ENCODE results near the gene PTGDR. TPM values are rescaled to one million over a fixed set of nuclear protein-coding genes. Genes with fewer than 3 reads are reported as not detected.

PTGDR gene
- total and polyA plus RNA-seq, 10 of the 15 experiments (the other 5 are each of a cell fraction or from before 2014, with no cell fraction given), result not detected

DNA sequence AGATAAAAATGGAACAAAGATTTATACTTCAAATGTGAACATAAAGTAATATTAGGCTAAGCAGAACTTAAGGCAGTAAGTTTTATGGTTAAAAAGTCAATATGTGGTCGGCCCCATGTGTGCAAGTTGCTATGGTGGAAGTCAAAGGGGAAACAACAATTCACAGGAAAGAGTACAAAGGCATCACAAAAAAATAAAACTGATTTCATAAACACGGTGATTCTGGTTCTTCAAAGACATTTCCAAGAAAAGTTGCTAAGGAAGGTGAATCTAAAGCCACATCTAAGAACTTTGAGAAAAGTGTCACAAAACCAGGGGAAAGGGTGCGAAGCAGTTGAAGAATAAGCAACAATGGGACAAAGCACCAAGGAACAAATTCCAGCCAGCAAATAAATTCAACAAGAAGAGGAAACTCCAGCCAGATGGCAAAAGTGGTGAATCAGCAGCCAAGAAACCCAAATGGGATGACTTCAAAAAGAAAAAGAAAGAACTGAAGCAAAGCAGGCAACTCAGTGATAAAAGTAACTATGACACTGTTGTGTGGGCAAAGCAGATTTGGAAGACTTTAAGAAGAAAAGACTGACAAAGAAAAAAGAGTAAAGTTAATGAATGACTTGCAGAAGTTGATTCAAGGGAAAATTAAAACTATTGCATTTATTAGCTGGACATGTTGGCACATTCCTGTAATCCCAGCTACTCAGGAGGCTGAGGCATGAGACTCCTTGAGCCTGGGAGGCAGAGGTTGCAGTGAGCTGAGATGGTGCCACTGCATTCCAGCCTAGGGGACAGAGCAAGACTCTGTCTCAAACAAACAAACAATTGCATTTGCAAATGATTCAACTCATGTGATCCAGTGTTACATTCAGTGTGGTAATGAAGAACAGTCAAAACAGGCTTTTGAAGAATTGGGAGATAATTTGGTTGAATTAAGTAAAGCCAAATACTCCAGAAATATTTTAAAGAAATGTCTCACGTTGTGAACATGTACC, 19.5 kb downstream of the PTGDR start:
- no peak overlapping the region for H3K4me2 ChIP-seq (ENCODE audit: control insufficient read depth, insufficient read depth)
- H3K36me3 ChIP-seq (ENCODE audit: control insufficient read depth in 2 of 2, insufficient read depth in 2 of 2, low read length in 1 of 2), result no peaks in the 10 kb centered on the region
- no peak overlapping the region for H3K4me3 ChIP-seq
- no peak overlapping the region for H2AFZ ChIP-seq (ENCODE audit: control insufficient read depth, low read depth, low read length)
- peaks cover 1 to 2% of the 10 kb centered on the region in 2 experiments; a peak in 2 of 4 replicates for H3K27me3 ChIP-seq (replicated peaks in 1 of 2; ENCODE audit: control insufficient read depth in 2 of 2, insufficient read depth in 2 of 2, low read length in 1 of 2)
- H3K27ac ChIP-seq (ENCODE audit: control insufficient read depth, insufficient read depth), result no peak overlapping the region
- DNase-seq (ENCODE audit: low read depth, low spot score) (no peak), ATAC-seq (no peak), FAIRE-seq (no peak)
- no peaks in the 10 kb centered on the region for H3K79me2 ChIP-seq (ENCODE audit: control insufficient read depth, insufficient read depth, low read length)
- H3K4me1 ChIP-seq (ENCODE audit: control insufficient read depth, insufficient read depth, low read length), result no peaks in the 10 kb centered on the region
- ChIA-PET CTCF (interaction anchor here (0.7 kb wide), 1 partner anchor 544 kb away, joined by 3 read pairs; no protein-coding TSS in a partner anchor), POLR2A (no interaction called here), RAD21 (ENCODE audit: unreplicated experiment) (no interaction called here), SMC1A (ENCODE audit: uncharacterized antibody, unreplicated experiment) (interaction anchor here (1.1 kb wide), 1 partner anchor 43 kb away, joined by 4 read pairs; no protein-coding TSS in a partner anchor)
- in situ Hi-C loops (cut with MboI) (no loop called here), intact Hi-C loops (cut with micrococcal nuclease; ENCODE audit: unreplicated experiment) (no loop called here)
- no peaks in the 10 kb centered on the region for H4K20me1 ChIP-seq (ENCODE audit: control insufficient read depth, insufficient read depth)
- H3K9me3 ChIP-seq (replicated peaks; ENCODE audit: control insufficient read depth, insufficient read depth, low read length), result no peaks in the 10 kb centered on the region
- WGBS (ENCODE audit: insufficient coverage, insufficient replicate concordance, low lambda C conversion rate, missing lambda C conversion rate), result 25% methylated on average over 4 of the region's 4 CpGs
- BruUV-seq (replicated peaks), result no TSS peak
- no peak overlapping the region for H3K9ac ChIP-seq (ENCODE audit: control insufficient read depth, insufficient read depth, low read length)
- TF ChIP-seq ETV6 (conservative IDR thresholded peaks at IDR 0.05 in 1 of 2, IDR thresholded peaks at IDR 0.05 in 1 of 2; ENCODE audit: borderline replicate concordance in 1 of 2, low read depth in 1 of 2) (no peak), ZSCAN29 (IDR thresholded peaks at IDR 0.05) (no peak), CBX5 (IDR thresholded peaks at IDR 0.05; ENCODE audit: low read depth) (no peak), RAD21 (IDR thresholded peaks at IDR 0.05; ENCODE audit: insufficient read depth, low read depth, low read length) (no peak), BHLHE40 (IDR thresholded peaks at IDR 0.05; ENCODE audit: borderline replicate concordance in 1 of 2, low read depth in 2 of 2, low read length in 1 of 2) (no peak), RB1 (IDR thresholded peaks at IDR 0.05; ENCODE audit: borderline replicate concordance) (no peak), EED (IDR thresholded peaks at IDR 0.05; ENCODE audit: low read depth) (no peak), FOXK2 (IDR thresholded peaks at IDR 0.05) (no peak)
- TF ChIP-seq, protein P1, sequence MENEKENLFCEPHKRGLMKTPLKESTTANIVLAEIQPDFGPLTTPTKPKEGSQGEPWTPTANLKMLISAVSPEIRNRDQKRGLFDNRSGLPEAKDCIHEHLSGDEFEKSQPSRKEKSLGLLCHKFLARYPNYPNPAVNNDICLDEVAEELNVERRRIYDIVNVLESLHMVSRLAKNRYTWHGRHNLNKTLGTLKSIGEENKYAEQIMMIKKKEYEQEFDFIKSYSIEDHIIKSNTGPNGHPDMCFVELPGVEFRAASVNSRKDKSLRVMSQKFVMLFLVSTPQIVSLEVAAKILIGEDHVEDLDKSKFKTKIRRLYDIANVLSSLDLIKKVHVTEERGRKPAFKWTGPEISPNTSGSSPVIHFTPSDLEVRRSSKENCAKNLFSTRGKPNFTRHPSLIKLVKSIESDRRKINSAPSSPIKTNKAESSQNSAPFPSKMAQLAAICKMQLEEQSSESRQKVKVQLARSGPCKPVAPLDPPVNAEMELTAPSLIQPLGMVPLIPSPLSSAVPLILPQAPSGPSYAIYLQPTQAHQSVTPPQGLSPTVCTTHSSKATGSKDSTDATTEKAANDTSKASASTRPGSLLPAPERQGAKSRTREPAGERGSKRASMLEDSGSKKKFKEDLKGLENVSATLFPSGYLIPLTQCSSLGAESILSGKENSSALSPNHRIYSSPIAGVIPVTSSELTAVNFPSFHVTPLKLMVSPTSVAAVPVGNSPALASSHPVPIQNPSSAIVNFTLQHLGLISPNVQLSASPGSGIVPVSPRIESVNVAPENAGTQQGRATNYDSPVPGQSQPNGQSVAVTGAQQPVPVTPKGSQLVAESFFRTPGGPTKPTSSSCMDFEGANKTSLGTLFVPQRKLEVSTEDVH (IDR thresholded peaks at IDR 0.05; ENCODE audit: low read depth, partially characterized antibody), result no peak
- TF ChIP-seq, protein P2, sequence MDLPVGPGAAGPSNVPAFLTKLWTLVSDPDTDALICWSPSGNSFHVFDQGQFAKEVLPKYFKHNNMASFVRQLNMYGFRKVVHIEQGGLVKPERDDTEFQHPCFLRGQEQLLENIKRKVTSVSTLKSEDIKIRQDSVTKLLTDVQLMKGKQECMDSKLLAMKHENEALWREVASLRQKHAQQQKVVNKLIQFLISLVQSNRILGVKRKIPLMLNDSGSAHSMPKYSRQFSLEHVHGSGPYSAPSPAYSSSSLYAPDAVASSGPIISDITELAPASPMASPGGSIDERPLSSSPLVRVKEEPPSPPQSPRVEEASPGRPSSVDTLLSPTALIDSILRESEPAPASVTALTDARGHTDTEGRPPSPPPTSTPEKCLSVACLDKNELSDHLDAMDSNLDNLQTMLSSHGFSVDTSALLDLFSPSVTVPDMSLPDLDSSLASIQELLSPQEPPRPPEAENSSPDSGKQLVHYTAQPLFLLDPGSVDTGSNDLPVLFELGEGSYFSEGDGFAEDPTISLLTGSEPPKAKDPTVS (IDR thresholded peaks at IDR 0.05; ENCODE audit: low read depth, low read length), result no peak
- TF ChIP-seq, protein P3, sequence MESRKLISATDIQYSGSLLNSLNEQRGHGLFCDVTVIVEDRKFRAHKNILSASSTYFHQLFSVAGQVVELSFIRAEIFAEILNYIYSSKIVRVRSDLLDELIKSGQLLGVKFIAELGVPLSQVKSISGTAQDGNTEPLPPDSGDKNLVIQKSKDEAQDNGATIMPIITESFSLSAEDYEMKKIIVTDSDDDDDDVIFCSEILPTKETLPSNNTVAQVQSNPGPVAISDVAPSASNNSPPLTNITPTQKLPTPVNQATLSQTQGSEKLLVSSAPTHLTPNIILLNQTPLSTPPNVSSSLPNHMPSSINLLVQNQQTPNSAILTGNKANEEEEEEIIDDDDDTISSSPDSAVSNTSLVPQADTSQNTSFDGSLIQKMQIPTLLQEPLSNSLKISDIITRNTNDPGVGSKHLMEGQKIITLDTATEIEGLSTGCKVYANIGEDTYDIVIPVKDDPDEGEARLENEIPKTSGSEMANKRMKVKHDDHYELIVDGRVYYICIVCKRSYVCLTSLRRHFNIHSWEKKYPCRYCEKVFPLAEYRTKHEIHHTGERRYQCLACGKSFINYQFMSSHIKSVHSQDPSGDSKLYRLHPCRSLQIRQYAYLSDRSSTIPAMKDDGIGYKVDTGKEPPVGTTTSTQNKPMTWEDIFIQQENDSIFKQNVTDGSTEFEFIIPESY (IDR thresholded peaks at IDR 0.05), result no peak
- TF ChIP-seq, protein P4, sequence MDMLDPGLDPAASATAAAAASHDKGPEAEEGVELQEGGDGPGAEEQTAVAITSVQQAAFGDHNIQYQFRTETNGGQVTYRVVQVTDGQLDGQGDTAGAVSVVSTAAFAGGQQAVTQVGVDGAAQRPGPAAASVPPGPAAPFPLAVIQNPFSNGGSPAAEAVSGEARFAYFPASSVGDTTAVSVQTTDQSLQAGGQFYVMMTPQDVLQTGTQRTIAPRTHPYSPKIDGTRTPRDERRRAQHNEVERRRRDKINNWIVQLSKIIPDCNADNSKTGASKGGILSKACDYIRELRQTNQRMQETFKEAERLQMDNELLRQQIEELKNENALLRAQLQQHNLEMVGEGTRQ (IDR thresholded peaks at IDR 0.05; ENCODE audit: borderline replicate concordance, low read depth, low read length), result no peak
- TF ChIP-seq, protein P5, sequence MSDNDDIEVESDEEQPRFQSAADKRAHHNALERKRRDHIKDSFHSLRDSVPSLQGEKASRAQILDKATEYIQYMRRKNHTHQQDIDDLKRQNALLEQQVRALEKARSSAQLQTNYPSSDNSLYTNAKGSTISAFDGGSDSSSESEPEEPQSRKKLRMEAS (IDR thresholded peaks at IDR 0.05; ENCODE audit: low read depth, low read length), result no peak
